Tongue (tissue), 2 donors: Measurements from ENCODE around the gene ABAT. TPM values are rescaled to one million over a fixed set of nuclear protein-coding genes. Genes with fewer than 3 reads are reported as not detected.
"Not testable (repeated sequence)": the region's sequence is repeated elsewhere in the genome, so short reads cannot be mapped to it uniquely, and the experiment has no call there.

Source experiments
- DNase-seq: peaks from one replicate; pipeline ENCODE4 v3.0.0-alpha.2; 2015
- total RNA-seq: library from RNA; depleted of rRNA; stranded (reverse); fragments of >200 nt; gene quantifications from one replicate; pipeline ENCODE4 v1.2.3, GENCODE V29; 2014

The ABAT gene
- total RNA-seq, 1 donor from 2014 or later: 18.9 TPM

- peak; percentile 48 for DNase-seq
These were observed 67.7 kb downstream of the ABAT start for GRCh38 chr16:8742068-8742467.

GRCh38 chr16:8748944-8749343 is 74.5 kb downstream of the ABAT start:
- not testable (repeated sequence) for DNase-seq

- DNase-seq: peak; percentile 67
These were observed 77.3 kb downstream of the ABAT start for GRCh38 chr16:8751481-8752311.

GRCh38 chr16:8752706-8753105 is 78.3 kb downstream of the ABAT start:
- no peak for DNase-seq

- no peak for DNase-seq
These were observed 79.1 kb downstream of the ABAT start for GRCh38 chr16:8753416-8754054.

- DNase-seq: no peak
These were observed 82.3 kb downstream of the ABAT start for GRCh38 chr16:8756755-8757154.

GRCh38 chr16:8758022-8758421 is 83.6 kb downstream of the ABAT start:
- no peak for DNase-seq

GRCh38 chr16:8760021-8760420 is 85.6 kb downstream of the ABAT start:
- no peak for DNase-seq

GRCh38 chr16:8761078-8761477 is 86.7 kb downstream of the ABAT start:
- DNase-seq: no peak

GRCh38 chr16:8762254-8762653 is 87.8 kb downstream of the ABAT start:
- no peak for DNase-seq

- DNase-seq: no peak
These were observed 88.7 kb downstream of the ABAT start for GRCh38 chr16:8763083-8763482.

GRCh38 chr16:8763899-8764298 is 89.5 kb downstream of the ABAT start:
- DNase-seq: no peak

GRCh38 chr16:8764525-8765250 is 90.3 kb downstream of the ABAT start:
- DNase-seq: no peak

- no peak for DNase-seq
These were observed 92.8 kb downstream of the ABAT start for GRCh38 chr16:8767176-8767575.

GRCh38 chr16:8768283-8768682 is 93.9 kb downstream of the ABAT start:
- DNase-seq: no peak

GRCh38 chr16:8768692-8769091 is 94.3 kb downstream of the ABAT start:
- DNase-seq: no peak

GRCh38 chr16:8773537-8773936 is 99.1 kb downstream of the ABAT start:
- DNase-seq: no peak

GRCh38 chr16:8774208-8774607 is 99.8 kb downstream of the ABAT start:
- DNase-seq: no peak

- DNase-seq: no peak
These were observed 100.9 kb downstream of the ABAT start for GRCh38 chr16:8775359-8775758.

- no peak for DNase-seq
These were observed 101.7 kb downstream of the ABAT start for GRCh38 chr16:8776129-8776584.

- DNase-seq: no peak
These were observed 102.8 kb downstream of the ABAT start for GRCh38 chr16:8777217-8777616.

- no peak for DNase-seq
These were observed 107.4 kb downstream of the ABAT start for GRCh38 chr16:8781797-8782196.

GRCh38 chr16:8782673-8783072 is 108.3 kb downstream of the ABAT start:
- no peak for DNase-seq
